Peyer's patch (tissue), 4 donors: ENCODE measurements around the gene CAMSAP1.

Experiments
- POLR2A ChIP-seq, 2 donors: fragments of 450-650 bp; IDR thresholded peaks; one replicate each; pipeline ENCODE4 v1.5.1; 2017; ENCODE audit warnings: antibody characterized with exemption in 2 of 2, mild to moderate bottlenecking in 2 of 2, moderate library complexity in 2 of 2
- TF ChIP-seq, protein P1 (sequence below), 6 experiments: fragments of 450-650 bp in 4 of 6; fragments of 200-600 bp in 2 of 6; sonication (generic) in 1 of 6; IDR thresholded peaks; one replicate each; pipeline ENCODE4 v1.5.1; 2017 to 2019; ENCODE audit warnings: antibody characterized with exemption in 6 of 6, mild to moderate bottlenecking in 3 of 6, moderate library complexity in 1 of 6

DNA sequence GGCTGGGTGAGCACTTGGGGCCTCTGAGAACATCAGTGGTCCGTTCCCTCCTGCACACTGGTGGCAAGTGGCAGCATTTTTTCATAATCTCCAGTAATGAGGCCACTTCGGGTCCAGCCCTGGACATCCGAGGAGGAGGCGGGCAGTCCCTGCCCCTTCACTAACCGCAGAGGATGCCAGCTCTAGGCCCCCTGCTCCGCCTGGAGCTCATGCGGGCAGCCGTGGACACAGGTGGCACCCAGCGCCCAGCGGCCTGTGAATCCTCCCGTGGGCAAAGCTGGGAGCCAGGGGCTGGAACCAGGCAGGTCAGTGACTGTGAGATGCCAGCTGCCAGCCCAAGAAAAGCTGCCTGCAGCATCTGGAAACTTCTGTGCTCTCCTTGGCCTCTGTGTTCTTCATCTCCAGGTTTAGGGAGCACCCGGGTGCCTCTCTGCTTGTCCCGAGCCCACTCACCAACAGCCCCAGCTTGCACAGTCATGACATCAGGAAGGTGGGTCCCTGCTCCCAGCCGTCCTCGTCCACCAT lies 112.9 kb downstream of the CAMSAP1 start:
- TF ChIP-seq, protein P1, sequence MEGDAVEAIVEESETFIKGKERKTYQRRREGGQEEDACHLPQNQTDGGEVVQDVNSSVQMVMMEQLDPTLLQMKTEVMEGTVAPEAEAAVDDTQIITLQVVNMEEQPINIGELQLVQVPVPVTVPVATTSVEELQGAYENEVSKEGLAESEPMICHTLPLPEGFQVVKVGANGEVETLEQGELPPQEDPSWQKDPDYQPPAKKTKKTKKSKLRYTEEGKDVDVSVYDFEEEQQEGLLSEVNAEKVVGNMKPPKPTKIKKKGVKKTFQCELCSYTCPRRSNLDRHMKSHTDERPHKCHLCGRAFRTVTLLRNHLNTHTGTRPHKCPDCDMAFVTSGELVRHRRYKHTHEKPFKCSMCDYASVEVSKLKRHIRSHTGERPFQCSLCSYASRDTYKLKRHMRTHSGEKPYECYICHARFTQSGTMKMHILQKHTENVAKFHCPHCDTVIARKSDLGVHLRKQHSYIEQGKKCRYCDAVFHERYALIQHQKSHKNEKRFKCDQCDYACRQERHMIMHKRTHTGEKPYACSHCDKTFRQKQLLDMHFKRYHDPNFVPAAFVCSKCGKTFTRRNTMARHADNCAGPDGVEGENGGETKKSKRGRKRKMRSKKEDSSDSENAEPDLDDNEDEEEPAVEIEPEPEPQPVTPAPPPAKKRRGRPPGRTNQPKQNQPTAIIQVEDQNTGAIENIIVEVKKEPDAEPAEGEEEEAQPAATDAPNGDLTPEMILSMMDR (IDR thresholded peaks at IDR 0.05): no peak
- TF ChIP-seq POLR2A (IDR thresholded peaks at IDR 0.05): no peak
